ENCODE measurements around the gene CYSLTR1. TPM values are rescaled to one million over a fixed set of nuclear protein-coding genes. Genes with fewer than 3 reads are reported as not detected.

CYSLTR1 gene
- polyA plus RNA-seq, 1 experiment = not detected

DNA sequence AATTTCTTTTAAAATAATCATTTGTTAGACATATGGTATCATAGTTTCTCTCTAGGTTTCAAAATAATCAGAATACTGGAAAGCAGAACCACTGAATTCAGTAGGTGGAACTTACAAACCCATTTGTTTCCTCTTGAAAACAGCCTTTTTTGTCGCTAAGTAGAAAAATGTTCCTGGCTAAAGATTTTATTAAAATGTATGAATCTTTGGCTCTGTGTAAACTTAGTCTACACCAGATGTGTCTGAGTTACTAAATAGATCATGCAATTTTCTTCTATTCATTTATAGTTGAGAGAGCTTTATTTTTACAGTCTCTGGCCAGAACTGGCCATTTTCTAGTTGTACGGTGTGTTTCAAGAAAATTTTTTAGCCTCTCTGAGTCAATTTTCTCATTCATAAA, 1.0 kb downstream of the CYSLTR1 start:
- DNase-seq (ENCODE audit: low read depth) = no peak
- TF ChIP-seq, protein P1, sequence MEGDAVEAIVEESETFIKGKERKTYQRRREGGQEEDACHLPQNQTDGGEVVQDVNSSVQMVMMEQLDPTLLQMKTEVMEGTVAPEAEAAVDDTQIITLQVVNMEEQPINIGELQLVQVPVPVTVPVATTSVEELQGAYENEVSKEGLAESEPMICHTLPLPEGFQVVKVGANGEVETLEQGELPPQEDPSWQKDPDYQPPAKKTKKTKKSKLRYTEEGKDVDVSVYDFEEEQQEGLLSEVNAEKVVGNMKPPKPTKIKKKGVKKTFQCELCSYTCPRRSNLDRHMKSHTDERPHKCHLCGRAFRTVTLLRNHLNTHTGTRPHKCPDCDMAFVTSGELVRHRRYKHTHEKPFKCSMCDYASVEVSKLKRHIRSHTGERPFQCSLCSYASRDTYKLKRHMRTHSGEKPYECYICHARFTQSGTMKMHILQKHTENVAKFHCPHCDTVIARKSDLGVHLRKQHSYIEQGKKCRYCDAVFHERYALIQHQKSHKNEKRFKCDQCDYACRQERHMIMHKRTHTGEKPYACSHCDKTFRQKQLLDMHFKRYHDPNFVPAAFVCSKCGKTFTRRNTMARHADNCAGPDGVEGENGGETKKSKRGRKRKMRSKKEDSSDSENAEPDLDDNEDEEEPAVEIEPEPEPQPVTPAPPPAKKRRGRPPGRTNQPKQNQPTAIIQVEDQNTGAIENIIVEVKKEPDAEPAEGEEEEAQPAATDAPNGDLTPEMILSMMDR (IDR thresholded peaks at IDR 0.05; ENCODE audit: insufficient read depth, low read depth, low read length) = no peak
- ChIA-PET CTCF (no interaction called here), POLR2A (no interaction called here)
- Histone ChIP-seq H3K36me3 (ENCODE audit: control insufficient read depth, insufficient read depth, low read length) (no peaks in the 10 kb centered on the region), H3K27me3 (ENCODE audit: control insufficient read depth, insufficient read depth, low read length) (no peaks in the 10 kb centered on the region), H3K4me3 (ENCODE audit: low read depth, low read length) (no peak overlapping the region)

DNA sequence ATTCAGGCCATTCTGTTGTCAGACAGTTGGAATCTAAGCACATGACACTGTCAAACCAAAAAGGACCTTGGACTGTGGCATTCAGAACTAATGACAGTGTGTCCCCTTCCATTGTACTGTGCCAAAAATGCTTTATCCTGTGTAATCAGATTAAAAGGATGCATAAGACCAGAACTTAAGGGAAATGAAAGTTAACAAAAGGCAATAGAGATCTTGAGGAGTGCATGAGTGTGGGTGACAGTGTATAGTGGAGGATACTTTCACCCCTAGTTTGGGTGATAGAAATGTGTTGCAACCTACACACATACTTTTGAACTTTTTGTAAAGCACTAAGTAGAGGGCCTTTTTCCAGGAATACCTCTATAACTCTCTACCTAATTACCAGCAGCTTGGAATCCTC, 4.5 kb downstream of the CYSLTR1 start:
- no peaks in the 10 kb centered on the region for H3K36me3 ChIP-seq (ENCODE audit: control insufficient read depth, insufficient read depth, low read length)
- no peak for DNase-seq (ENCODE audit: low read depth)
- no peaks in the 10 kb centered on the region for H3K27me3 ChIP-seq (ENCODE audit: control insufficient read depth, insufficient read depth, low read length)
- CTCF ChIA-PET = interaction anchor here (1.6 kb wide), 1 partner anchor 9 kb away, joined by 3 read pairs; no protein-coding TSS in a partner anchor
- POLR2A ChIA-PET = no interaction called here
- H3K4me3 ChIP-seq (ENCODE audit: low read depth, low read length) = no peak overlapping the region
- TF ChIP-seq, protein P1 (IDR thresholded peaks at IDR 0.05; ENCODE audit: insufficient read depth, low read depth, low read length) = no peak

- ChIA-PET CTCF (interaction anchor here (0.5 to 1.6 kb wide), 2 partner anchors 8 to 72 kb away, joined by 3 read pairs; no protein-coding TSS in a partner anchor), POLR2A (no interaction called here)
Observed at GRCh38 chrX:78321809-78322208, 5.6 kb downstream of the CYSLTR1 start.

DNA sequence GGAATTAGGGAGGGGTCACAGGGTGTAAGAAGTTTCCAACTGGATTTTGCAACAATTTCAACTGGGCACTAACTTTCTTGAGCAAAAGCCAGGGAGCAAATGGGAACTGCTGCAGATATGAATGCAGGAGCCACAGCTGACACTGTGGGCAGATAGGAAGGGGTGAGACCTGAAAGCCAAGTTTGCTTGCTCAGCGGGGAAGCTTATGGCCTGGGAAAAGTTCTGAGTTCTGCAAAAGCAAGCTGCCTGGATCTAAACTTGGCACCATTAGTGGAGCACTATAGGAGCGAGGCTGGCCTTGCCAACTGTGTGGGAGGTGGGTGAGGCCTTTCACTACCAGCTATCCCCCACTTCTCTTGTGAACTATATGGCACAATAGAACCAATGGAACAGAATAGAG, 11.1 kb downstream of the CYSLTR1 start:
- no peak for DNase-seq (ENCODE audit: low read depth)
- Histone ChIP-seq H3K27me3 (ENCODE audit: control insufficient read depth, insufficient read depth, low read length) (no peaks in the 10 kb centered on the region), H3K4me3 (ENCODE audit: low read depth, low read length) (no peak overlapping the region), H3K36me3 (ENCODE audit: control insufficient read depth, insufficient read depth, low read length) (no peaks in the 10 kb centered on the region)
- POLR2A ChIA-PET = no interaction called here
- CTCF ChIA-PET = no interaction called here
- TF ChIP-seq, protein P1 (IDR thresholded peaks at IDR 0.05; ENCODE audit: insufficient read depth, low read depth, low read length) = no peak

More at GRCh38 chrX:78321809-78322208, 5.6 kb downstream of the CYSLTR1 start:
- TF ChIP-seq, protein P1 (IDR thresholded peaks at IDR 0.05; ENCODE audit: insufficient read depth, low read depth, low read length) = no peak
- H3K4me3 ChIP-seq (ENCODE audit: low read depth, low read length) = no peak overlapping the region
- no peaks in the 10 kb centered on the region for H3K27me3 ChIP-seq (ENCODE audit: control insufficient read depth, insufficient read depth, low read length)
- no peak for DNase-seq (ENCODE audit: low read depth)
- no peaks in the 10 kb centered on the region for H3K36me3 ChIP-seq (ENCODE audit: control insufficient read depth, insufficient read depth, low read length)

GRCh38 chrX:78315745-78316144, 11.7 kb downstream of the CYSLTR1 start:
- H3K4me3 ChIP-seq (ENCODE audit: low read depth, low read length) = no peak overlapping the region
- ChIA-PET POLR2A (no interaction called here), CTCF (no interaction called here)
- no peaks in the 10 kb centered on the region for H3K36me3 ChIP-seq (ENCODE audit: control insufficient read depth, insufficient read depth, low read length)
- DNase-seq (ENCODE audit: low read depth) = no peak
- TF ChIP-seq, protein P1 (IDR thresholded peaks at IDR 0.05; ENCODE audit: insufficient read depth, low read depth, low read length) = no peak
- no peaks in the 10 kb centered on the region for H3K27me3 ChIP-seq (ENCODE audit: control insufficient read depth, insufficient read depth, low read length)

Data from BJ (cell line).